GM21390 (cell line): ENCODE results near the gene FBXW7.

Source experiments
- ATAC-seq: cut with Tn5 transposase; IDR thresholded peaks from one replicate; pipeline ENCODE4 v1.9.1; 2021; ENCODE audit not compliant: unreplicated experiment

The FBXW7 gene

DNA sequence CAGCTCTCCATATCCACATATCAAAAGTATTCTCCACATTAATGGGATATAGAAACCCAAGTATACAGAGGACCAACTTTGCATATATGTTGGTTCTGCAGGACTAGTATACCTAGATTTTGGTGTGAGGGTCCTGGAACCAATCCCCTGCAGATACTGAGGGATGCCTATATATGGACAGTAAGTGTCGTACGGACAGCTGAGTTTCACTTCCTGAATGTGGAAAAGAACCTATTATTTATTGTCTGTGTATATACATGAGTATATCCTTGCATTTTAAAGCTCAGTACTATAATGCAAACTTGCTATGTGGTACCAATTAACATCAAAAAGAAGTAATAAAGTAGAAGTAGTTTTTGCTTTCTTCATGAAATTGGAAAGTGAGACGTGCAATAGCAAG is 101.9 kb downstream of the FBXW7 start:
- no peak for ATAC-seq

DNA sequence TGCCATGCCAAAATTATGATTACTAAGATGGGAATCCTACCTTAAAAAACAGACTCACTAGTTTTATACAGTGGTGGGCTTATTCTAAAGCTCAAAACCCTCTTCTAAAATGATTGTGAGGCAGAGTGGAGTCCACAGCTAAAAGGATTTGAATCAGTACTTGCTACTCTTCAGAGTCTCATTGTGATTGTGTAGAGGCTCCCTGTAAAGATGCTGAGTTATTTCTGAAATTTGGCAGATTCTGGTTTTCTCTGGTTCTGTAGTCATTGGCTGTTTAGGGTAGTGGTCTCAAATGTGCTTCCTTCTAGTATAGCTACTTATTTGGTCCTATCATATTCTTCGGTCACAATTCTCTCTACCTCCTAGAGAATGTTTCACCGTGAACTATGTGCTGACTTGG is 104.1 kb downstream of the FBXW7 start:
- ATAC-seq = no peak

DNA sequence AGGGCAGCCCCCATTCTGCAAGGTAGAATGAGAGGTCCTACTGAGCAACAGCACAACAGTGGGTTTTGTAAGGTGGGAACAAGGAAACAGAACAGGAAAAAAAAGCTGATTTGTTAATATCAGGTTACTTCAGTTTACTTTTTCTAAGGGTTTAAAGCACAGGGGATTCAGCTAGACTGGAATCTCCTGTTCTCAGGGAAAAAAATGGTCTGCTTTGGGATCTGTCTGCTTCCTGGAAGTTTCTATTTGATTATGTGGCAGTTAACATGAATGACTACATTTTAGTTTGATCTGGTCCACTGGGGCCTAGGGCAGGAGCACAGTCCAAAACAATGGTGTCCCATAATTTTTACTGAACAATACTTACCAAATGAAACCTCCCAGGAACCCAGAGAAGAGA is 104.6 kb downstream of the FBXW7 start:
- no peak for ATAC-seq

DNA sequence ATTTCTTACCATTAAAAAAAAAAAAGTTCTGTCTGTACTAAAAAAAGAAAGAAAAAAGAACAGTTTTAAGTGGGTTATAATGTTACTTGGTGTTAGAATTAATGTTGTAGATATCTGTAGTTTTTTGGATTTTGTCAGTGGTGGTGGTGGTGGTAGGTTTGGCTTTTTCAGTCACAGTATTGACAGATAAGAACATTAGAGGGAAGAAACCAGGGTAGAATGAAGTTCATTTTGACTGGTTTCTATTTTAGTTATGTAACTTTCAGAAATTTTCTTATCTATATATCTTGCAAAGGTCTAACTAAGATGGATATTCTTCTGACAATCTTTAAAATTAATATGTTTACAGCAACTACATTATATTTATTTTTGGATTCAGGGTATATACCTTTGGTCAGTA is 105.4 kb downstream of the FBXW7 start:
- ATAC-seq = no peak

DNA sequence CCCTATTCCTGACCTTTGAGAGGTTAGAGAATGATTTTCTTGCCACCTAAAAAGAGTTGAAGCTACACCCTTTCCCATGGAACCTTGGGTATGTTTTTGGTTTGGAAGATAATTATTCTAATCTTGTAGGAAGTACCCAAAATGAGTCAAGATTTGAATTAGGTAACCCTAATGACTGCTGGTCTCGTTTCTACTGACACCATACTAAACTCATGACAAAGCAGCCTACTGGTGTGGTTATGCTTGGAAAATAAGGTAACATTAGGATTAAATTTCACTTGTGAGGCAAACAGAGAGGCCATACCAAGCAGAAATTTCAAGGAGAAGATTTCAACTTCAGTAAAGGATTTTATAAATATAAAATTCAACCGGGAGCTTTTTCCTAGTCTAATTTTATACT is 107.9 kb downstream of the FBXW7 start:
- ATAC-seq = no peak

DNA sequence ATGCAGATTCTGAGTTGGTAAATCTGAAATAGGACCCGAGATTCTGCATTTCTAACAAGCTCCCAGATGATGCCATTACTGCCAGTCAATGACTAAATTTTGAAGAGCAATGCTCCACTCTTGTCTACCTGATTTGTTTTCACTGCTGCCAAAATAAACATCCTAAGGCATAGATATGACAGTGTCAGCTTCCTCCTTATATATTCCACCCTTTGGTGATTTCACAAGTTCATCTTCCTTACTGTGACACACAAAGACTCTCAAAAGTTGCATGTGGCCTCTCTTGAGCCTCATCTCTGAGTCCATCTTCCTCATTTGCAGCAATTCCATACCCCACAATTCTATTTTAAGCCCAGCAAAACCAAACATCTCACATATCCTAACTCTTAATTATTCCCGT is 110.9 kb downstream of the FBXW7 start:
- no peak for ATAC-seq

DNA sequence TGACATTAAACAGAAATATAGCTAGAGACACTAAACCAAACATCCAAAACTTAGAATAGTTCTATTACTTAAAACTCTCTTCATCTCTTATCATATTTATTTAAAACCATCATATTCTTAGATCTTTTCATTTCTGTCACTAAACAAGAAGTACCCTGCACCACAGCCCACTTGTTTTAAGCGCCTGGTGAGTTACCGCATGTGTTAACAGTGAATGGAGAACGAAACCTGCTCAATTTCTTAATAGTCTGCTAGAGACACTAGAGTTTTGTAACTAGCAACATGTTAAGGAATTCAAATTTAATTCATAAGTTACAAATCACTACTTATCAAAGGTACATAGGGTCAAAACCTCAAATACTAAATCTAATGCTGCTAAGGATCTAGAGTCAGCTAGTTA is 111.5 kb downstream of the FBXW7 start:
- no peak for ATAC-seq

DNA sequence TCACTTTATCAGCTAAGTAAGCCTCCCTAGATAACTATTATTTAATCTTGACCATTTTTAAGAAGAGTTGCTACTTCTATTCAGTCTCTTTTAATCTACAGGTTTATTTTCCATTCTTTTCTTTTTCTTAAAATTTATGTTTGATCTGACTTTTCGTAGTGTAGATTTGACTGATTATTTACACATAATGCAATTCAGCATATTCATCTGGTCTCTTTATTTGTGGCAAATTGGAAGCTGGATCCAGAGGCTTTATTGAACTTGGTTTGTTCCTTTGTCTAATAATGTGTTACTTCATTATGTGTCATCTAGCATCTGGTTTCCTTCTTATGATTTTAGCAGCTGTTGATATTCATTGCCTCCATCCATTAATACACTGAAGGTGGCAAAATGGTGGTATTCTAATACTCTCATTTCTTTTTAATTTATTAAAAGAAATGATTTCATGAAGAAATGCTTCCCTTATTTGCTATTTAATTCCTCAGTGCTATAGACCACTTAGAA is 113.0 kb downstream of the FBXW7 start:
- no peak for ATAC-seq

DNA sequence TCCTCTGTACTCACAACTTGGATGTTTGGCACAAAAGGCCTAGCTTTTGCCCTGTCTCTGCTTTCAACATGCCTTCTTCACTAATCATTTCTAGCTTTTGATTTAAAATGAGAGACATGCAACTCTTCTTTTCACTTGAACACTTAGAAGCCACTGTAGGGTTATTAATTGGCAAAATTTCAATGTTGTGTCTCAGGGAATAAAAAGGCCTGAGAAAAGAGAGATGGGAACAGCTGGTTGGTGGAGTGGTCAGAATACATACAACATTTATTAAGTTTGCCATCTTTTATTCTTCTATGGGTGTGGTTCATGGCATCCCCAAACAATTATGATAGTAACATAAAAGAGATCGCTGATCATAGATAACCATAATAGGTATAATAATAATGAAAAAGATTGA is 114.3 kb downstream of the FBXW7 start:
- no peak for ATAC-seq

DNA sequence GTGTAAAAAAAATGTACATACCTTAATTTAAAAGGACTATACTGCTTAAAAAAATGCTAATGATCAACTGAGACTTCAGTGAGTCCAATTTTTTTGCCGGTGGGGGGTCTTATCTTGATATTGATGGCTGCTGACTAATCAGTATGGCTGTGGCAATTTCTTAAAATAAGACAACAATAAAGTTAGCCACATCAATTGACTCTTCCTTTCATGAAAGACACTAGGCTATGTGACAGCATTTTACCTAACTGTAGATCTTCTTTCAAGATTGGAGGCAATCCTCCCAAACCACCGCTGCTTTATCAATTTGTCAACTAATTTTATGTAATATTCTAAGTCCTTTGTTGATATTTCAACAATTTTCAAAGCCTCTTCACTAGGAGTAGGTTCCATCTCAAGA is 116.1 kb downstream of the FBXW7 start:
- ATAC-seq = no peak

DNA sequence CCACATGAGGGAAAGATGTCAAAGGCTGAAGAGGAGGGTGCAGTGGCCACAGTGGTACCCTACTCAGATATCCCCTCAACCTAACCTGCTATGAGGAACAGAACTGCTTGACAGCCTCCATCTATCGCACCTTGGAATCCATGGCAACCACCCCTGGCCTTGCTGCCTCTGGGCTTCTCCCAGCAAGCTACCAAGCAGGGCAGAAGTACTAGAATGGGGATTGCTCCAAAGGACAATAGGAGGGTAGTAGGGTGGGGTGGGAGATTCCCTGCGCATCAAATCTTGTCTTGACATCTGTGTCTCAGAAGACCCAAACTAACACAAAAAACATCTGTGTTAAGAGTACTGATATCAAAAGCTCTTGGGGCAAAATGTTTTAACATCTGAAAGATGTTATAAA is 118.2 kb downstream of the FBXW7 start:
- no peak for ATAC-seq

DNA sequence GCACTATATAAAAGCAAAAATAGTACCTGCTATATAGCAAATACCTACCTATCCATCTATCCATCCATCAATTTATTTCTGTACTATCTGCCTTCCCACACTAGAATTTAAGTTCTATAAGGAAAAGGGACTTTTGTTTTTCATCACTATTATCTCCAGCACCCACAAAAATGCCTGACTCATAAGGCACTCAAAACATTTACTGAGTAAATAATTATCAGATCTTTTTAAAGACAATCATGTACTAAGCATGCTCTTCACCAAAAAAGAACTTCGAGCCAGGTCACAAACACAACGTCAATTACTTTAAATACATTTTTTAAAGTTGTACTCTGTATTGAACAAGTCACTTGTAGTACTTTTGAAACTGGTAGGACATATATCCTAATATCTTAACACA is 119.9 kb downstream of the FBXW7 start:
- ATAC-seq = no peak

DNA sequence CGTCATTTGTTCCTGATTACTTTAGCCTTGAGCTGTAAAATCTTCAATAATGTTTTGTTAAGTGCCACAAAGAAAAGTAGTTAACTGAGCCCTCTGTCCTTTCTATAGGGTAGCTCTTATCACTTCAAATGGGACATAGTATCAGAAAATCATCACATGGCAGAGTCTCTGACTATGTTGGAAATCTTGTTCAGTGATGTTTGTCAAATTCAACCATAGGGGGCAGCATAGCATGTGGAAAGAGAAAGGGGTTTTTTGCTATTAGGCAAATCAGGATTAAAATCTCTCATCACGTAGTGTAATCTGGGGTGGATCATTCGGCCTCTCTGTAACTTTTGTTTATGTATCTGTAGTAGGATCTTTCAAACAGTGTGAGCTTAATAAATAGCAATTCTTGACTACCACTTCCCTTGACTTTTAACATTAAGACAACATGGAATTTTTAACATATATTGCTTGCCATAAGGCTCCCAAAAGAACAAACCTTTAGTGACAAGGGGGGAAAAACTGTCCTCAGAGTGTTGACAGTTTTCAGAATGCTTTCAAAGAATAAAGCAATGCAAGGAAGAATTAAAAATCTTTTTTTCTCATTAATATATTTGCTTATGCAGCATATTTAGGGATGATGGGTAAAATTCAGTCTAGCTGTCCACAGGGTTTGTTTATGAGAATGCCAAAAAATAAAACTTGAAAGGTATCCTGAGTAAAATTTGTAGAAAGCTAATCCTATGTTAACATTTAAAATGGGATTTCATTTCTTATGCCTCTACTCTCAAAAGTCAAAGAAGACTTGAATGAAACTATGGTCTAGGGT is 127.2 kb downstream of the FBXW7 start:
- no peak for ATAC-seq

DNA sequence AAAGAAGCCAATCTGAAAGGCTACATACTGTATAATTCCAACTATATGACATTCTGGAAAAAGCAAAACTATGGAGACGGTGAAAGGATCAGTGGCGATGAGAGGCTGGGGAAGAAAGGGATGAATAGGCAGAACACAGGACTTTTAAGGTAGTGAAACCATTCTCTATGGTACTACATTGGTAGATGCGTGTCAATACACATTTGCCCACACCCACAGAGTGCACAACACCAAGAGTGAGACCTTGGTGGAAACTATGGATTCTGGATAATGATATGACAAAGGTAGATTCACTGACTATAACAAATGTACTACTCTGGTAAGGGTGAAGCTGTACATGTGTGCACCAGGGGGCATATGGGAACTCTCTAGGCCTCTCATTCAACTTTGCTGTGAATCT is 134.5 kb downstream of the FBXW7 start:
- no peak for ATAC-seq

DNA sequence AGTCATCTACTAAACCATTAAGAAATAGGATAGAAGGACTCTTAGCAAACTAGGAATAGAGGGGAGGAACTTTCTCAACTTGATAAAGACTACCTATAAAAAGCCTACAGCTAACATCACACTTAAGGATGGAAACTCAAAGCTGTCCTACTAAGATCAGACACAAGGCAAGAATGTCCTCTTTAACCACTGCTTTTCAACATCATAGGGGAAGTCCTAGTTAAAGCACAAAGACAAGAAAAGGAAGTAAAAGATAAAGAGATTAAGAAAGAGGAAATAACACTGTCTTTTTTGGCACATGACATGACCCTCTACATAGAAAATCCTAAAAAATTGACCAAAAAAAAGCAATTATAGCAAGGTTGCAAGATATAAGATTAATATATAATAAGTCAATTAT is 136.6 kb downstream of the FBXW7 start:
- no peak for ATAC-seq

DNA sequence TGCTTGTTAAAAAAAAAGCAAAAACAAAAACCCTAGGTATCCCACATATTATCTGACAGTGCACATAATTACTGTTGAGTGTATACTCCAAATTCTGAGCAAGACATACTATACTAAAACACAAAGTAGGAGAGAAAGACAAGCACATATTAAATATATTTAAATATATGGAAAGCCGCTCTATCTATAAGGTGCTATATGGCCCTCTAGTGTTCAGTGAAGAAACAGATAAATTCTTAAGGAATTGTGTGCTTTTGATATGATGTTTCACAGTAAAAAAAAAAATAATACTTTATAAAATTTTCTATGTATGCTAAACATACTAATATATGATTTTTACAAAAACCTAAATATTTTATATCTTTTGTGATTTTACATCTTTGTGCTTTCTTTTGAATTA is 137.8 kb downstream of the FBXW7 start:
- ATAC-seq = no peak

DNA sequence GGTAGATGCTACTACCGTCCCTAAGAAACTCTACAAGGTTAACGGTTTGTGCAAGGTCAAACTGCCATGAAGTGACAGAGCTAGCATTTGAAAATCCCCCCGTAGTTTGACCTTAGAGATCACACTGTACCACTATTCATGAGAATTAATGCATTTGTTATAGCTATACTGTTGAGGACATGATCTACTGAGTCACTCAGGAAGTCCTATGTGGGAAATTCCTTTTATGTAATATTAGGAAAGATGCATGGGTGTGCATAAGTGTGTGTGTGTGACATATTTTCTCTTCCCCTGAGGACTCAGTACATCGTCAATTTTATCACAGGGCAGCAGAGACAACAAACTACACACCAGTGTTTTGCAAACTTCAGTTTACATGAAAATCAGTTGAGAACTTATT is 141.1 kb downstream of the FBXW7 start:
- no peak for ATAC-seq

DNA sequence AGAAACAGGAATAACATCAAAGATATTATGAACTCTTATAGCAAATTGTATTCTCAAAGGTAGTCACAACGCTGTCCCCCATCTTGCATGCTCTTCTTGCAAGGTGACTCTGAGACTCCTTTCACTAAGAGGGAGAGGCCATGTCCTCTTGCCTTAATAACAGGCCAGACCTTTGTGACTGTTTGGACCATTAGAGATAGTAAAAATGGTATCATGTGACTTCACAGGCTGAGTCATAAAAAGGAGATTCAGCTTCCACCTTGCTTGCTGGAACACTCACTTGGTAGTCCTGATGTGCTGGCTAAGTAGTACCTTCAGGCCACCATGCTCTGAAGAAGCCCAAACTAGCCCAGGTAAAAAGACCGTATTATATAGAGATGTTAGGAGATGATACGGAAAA is 143.8 kb downstream of the FBXW7 start:
- ATAC-seq = no peak

DNA sequence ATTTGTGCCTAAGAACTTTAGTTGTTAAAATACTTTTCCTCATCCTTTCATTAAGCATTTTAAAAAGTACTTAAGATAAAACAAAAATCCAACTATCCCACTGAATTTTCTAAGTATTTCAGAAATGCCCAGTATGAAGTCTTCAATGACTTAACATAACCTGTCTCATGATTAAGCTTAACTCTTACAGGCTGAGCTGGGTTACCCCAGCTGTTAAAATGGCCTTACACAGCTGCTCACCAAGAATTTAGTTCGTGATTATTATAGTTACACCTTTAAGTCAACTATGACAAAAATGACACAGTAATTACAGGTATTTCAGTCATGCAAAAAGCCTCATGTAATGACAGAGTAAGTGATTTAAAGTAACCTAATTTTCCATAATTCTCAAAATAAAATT is 145.7 kb downstream of the FBXW7 start:
- ATAC-seq = no peak

DNA sequence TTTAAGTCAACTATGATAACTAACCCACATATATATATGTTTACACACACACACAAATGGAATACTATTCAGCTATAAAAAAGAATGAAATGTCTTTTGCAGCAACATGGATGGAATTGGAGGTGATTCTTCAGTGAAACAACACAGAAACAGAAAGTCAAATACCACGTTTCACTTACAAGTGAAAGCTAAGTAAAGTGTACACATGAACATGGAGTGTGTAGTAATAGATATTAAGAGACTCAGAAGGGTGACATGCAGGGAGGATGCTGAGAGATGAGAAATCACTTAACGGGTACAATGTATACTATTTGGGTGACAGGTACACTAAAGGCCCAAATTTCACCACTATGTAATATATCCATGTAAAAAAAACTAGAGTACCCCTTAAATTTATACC is 146.5 kb downstream of the FBXW7 start:
- ATAC-seq = no peak

DNA sequence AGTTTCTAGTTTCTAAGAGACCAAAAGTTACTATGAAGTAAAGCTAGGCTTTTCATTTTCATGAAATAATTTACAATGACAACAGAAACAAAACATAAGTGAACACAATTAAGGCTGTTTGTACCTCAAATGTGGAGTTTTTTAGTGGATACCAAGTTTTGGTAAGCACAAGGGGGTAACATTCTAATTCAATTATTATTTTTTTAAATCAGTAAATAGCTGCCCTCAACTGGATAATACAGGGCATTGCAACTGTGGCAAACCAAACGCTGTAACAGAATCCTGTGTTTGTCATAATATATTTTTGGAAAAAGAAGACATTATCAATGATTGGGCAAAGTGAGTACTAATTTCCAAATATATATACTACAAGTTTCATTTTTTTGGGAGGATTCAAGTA is 150.3 kb downstream of the FBXW7 start:
- no peak for ATAC-seq

DNA sequence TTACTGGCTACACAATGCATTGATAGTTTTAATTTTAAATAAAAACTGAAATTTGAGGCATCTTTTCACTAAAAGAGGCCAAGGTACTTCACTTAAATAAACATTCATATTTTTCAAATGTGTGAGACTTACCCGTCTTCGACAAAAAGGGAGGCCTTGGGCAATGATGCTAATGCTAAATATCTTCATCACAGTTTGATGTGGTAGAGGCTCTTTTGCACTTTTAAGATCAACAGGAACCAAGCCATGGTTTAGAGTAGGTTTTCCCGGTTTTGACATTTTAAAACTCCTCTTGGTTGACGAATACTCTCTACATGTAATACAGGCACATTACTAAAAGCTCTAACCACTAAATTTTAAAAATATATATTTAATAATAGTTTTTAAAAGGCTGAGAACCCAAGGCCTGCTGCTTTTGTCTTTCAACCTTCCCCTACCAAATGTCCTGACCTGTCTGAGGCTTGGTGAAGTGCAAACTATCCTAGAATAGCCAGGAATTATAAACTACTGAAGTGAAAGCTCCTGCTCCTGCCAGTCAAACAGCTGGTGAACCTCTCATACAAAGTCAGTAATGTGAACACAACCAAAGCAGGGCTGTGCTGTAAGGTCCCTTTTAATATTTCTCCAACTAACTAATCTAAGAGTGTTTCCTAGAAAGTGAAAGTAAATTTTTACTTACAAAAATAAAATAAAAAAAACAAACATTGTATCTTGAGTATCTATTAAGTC is 153.7 kb downstream of the FBXW7 start:
- no peak for ATAC-seq

DNA sequence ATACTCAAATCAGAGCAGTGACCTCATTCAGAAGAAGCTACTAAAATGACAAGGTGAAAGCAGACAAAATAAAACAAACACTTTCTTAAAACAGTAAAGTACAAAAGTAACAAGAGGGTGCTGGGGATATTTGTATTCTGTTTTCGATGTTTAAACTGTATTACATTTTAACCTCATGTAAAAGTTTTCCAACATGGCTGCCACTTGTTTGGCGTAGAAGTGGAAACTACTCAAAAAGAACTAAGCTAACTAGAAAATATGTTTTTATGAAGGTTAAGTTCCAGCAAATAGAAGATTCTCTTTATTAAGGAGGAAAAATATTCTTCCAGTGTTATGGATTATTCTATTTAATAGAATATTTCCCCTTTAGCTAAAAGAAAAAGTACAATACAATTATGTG is 155.0 kb downstream of the FBXW7 start:
- no peak for ATAC-seq
